Activated CD4-positive, alpha-beta memory T cell treated with anti-CD3 and anti-CD28 coated beads for 36 hours (primary cell): ENCODE data around the gene CLMP. TPM values are rescaled to one million over a fixed set of nuclear protein-coding genes. Genes with fewer than 3 reads are reported as not detected.

Source experiments
- CTCF ChIA-PET: fragments of 350-600 bp; sonication (Branson Sonifier 250); formaldehyde crosslinking; loops from one replicate; lab custom pipeline; 2021; ENCODE audit warnings: antibody characterized with exemption, inconsistent platforms; lab: Charles Lee
- POLR2A ChIA-PET: fragments of 350-600 bp; sonication (Branson Sonifier 250); formaldehyde crosslinking; loops from one replicate; lab custom pipeline; 2021; ENCODE audit warnings: antibody characterized with exemption; lab: Charles Lee
- DNase-seq: peaks from one replicate; pipeline ENCODE4 v3.0.0-alpha.2; 2020
- H3K27ac Mint-ChIP-seq: one replicate; pipeline ENCODE4 v1.8.0; 2021; ENCODE audit warnings: mixed read lengths
- H3K27me3 Mint-ChIP-seq: one replicate; pipeline ENCODE4 v1.8.0; 2021; ENCODE audit warnings: mixed read lengths
- H3K36me3 Mint-ChIP-seq: one replicate; pipeline ENCODE4 v1.8.0; 2021; ENCODE audit warnings: mixed read lengths
- H3K4me1 Mint-ChIP-seq: one replicate; pipeline ENCODE4 v1.8.0; 2021; ENCODE audit warnings: low read depth, mixed read lengths
- H3K4me3 Mint-ChIP-seq: one replicate; pipeline ENCODE4 v1.8.0; 2021; ENCODE audit warnings: mild to moderate bottlenecking, mixed read lengths
- H3K9me3 Mint-ChIP-seq: one replicate; pipeline ENCODE4 v1.8.0; 2021; ENCODE audit warnings: mixed read lengths
- intact Hi-C: fragments of 100-400 bp; cut with micrococcal nuclease; formaldehyde crosslinking; loops from one replicate; pipeline ENCODE4 v1.15.1; 2023
- total RNA-seq, 2 experiments: library from RNA; stranded (reverse); gene quantifications; one replicate each; pipeline ENCODE4 v1.2.3, GENCODE V29; 2021

Gene CLMP
- total RNA-seq, 2 experiments from 2014 or later = 0.31 to 0.44 TPM

DNA sequence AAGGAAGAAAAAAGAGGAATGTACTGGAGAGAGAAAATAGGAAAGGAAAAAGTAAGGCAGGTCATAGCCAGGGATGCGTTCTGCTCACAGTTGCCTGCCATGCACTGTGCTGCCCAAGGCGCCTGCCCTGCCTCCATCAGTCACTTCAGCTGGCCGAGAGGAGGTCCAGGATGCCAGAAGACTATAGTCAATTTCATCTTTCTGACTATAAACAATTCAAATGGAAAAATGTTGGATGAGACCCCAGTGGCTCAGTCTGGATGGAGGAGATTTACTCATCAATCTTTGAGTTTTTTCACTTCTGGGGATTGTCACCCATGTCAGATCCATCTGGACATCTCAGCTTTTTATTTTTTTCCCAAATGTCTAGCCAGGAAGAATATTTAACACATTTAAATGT lies 36.7 kb upstream of the CLMP start:
- Mint-ChIP-seq H3K36me3 (no peaks in the 10 kb centered on the region), H3K4me1 (peaks cover 15% of the 10 kb centered on the region), H3K27me3 (peaks cover 2% of the 10 kb centered on the region), H3K27ac (no peak overlapping the region), H3K4me3 (no peak overlapping the region), H3K9me3 (no peaks in the 10 kb centered on the region)
- intact Hi-C loops = no loop called here
- ChIA-PET CTCF (interaction anchor here (0.7 to 2.2 kb wide), 4 partner anchors 11 to 368 kb away, joined by 3 to 15 read pairs (median 7); no protein-coding TSS in a partner anchor), POLR2A (no interaction called here)
- no peak for DNase-seq

DNA sequence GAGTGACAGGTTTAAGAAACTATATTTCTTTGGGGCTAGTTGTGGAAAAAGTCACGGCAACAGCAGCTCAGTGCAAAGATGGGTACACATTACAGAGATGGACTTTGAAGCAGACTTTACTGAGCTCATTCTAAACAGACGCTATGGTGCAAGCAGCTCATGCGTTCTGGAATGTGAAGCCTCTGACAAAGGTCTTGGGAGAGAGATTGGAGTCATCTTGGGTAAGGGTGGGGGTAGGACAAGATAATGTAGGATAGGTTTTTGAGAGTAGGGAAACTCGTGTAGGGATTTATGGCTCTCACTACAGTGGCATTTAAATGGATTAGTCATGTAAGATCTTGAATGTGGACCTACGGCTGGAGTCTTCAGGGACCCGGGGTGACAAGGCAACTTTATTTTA lies 36.2 kb upstream of the CLMP start:
- intact Hi-C loops = no loop called here
- H3K4me1 Mint-ChIP-seq = peaks cover 15% of the 10 kb centered on the region
- peaks cover 3% of the 10 kb centered on the region for H3K27me3 Mint-ChIP-seq
- no peak overlapping the region for H3K4me3 Mint-ChIP-seq
- ChIA-PET CTCF (interaction anchor here (0.8 to 1.9 kb wide), 2 partner anchors 16 to 45 kb away, joined by 3 to 11 read pairs; no protein-coding TSS in a partner anchor), POLR2A (no interaction called here)
- no peaks in the 10 kb centered on the region for H3K36me3 Mint-ChIP-seq
- no peak for DNase-seq
- H3K9me3 Mint-ChIP-seq = no peaks in the 10 kb centered on the region
- H3K27ac Mint-ChIP-seq = no peak overlapping the region

DNA sequence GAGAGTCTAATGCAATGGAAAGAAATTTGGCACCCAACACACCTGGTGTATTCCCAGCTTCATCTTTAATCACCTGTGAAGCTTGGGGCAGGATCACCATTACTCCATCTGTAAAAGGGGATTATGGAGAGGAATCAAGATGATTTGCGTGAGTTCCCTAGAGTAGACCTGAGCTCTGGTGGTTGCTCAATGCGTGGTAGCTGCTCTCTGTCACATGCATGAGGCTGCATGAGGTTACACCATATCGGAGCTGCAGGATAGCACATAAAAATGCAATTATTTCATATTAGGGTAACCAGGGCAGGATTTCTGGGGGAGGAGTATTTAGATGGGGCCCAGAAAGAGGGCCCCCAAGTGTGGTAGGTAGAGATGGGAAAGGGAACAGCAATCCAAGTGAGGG lies 35.3 kb upstream of the CLMP start:
- Mint-ChIP-seq H3K27me3 (peaks cover 7% of the 10 kb centered on the region), H3K4me3 (no peak overlapping the region), H3K4me1 (peaks cover 15% of the 10 kb centered on the region), H3K9me3 (no peaks in the 10 kb centered on the region), H3K27ac (no peak overlapping the region), H3K36me3 (no peaks in the 10 kb centered on the region)
- ChIA-PET POLR2A (no interaction called here), CTCF (interaction anchor here (0.8 to 1.9 kb wide), 3 partner anchors 17 to 46 kb away, joined by 3 to 11 read pairs (median 4); no protein-coding TSS in a partner anchor)
- intact Hi-C loops = no loop called here
- DNase-seq = no peak

DNA sequence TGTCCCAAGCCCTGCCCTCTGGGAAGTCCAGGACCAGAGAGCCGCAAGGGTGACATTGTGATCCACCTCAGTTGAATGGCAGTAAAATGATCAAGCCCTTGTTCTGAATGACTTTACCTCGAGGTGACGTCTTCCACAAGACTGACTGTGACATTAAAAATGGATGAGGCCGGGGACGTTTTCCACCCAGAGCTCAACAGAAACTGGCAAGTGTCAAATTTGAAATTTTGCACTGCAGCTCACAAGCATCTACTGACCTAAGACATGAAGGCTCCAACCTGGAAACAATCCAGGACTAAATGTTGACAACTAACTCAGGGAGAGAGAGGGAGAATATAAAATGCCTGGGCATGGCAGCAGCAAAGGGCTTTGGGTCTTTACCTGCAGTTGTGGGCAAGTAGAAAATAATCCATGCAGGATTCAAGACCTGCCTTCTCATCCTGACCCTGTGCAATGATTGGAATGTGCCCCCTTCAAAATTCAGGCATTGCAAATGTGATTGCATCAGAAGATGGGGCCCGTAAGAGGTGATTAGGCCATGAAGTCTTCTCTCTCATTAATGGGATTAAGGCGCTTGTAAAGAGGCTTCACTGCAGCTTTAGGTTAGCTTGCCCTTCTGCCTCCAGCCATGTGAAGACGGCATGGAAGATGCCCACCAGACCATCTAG lies 33.6 kb upstream of the CLMP start:
- Mint-ChIP-seq H3K27me3 (peaks cover 7% of the 10 kb centered on the region), H3K4me1 (peaks cover 11% of the 10 kb centered on the region), H3K9me3 (no peaks in the 10 kb centered on the region), H3K36me3 (no peaks in the 10 kb centered on the region), H3K27ac (no peak overlapping the region), H3K4me3 (no peak overlapping the region)
- intact Hi-C loops = no loop called here
- ChIA-PET CTCF (interaction anchor here (0.6 to 1.4 kb wide), 3 partner anchors 19 to 118 kb away, joined by 3 read pairs; no protein-coding TSS in a partner anchor), POLR2A (no interaction called here)
- no peak for DNase-seq

DNA sequence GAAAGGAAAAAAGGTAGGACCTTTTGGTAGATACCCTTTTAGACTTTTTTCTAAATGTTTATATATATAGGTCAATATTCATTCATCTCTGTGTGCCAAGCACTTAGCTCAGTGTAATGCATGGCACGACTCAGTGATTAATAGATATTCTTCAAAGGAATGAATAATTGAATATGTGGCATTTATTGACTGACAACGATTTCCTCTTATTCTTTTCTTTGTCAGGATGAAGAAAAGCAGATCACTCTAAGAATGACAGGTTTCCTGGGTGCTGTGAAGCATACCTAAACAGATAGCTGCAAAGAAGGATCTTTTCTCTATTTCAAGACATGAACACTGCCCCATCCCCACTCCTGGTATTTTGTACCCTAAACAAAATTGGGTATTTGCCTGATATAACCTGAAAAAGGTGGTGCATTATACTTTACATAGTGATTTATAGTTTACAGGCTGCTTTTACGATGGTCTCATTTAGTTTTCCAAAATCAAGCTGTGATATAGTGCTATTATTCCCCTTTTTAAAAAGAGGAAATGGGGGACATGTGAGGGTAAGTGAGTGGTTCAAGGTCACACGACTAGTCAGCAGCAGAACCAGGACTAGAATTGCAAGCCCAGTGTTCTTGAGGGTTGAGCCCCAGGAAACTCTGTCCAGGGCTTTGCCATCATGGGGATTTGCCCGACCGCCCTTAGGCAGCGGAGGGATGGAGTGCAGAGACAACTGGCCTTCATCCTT lies 32.9 kb upstream of the CLMP start:
- no peak overlapping the region for H3K4me3 Mint-ChIP-seq
- CTCF ChIA-PET = interaction anchor here (0.6 to 1.4 kb wide), 3 partner anchors 19 to 117 kb away, joined by 3 read pairs; no protein-coding TSS in a partner anchor
- no peaks in the 10 kb centered on the region for H3K36me3 Mint-ChIP-seq
- no peak overlapping the region for H3K27ac Mint-ChIP-seq
- POLR2A ChIA-PET = no interaction called here
- no peaks in the 10 kb centered on the region for H3K9me3 Mint-ChIP-seq
- intact Hi-C loops = no loop called here
- no peak for DNase-seq
- peaks cover 4% of the 10 kb centered on the region for H3K4me1 Mint-ChIP-seq
- peaks cover 8% of the 10 kb centered on the region for H3K27me3 Mint-ChIP-seq

DNA sequence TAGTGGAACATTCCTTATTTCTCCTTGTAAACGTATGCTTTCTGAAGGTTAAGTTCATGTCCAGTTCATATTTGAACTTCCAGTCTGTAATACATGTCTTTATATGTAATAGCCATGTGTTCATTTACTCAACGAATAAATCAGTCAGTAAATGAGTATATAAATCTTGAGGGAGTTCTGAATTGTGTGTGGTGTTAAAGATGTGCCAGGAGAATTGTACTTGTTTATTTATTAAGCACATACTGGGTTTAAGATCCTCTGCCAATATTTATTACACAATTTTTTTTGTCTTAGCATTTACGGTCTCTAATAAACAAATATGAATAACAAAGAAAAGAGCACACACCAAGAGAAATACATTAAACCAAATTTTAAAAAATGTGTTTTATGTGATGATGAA lies 26.5 kb upstream of the CLMP start:
- no peak overlapping the region for H3K4me3 Mint-ChIP-seq
- CTCF ChIA-PET = no interaction called here
- intact Hi-C loops = no loop called here
- no peak for DNase-seq
- peaks cover 10% of the 10 kb centered on the region for H3K9me3 Mint-ChIP-seq
- no peaks in the 10 kb centered on the region for H3K4me1 Mint-ChIP-seq
- no peak overlapping the region for H3K27ac Mint-ChIP-seq
- H3K36me3 Mint-ChIP-seq = no peaks in the 10 kb centered on the region
- POLR2A ChIA-PET = no interaction called here
- H3K27me3 Mint-ChIP-seq = peaks cover 12% of the 10 kb centered on the region

DNA sequence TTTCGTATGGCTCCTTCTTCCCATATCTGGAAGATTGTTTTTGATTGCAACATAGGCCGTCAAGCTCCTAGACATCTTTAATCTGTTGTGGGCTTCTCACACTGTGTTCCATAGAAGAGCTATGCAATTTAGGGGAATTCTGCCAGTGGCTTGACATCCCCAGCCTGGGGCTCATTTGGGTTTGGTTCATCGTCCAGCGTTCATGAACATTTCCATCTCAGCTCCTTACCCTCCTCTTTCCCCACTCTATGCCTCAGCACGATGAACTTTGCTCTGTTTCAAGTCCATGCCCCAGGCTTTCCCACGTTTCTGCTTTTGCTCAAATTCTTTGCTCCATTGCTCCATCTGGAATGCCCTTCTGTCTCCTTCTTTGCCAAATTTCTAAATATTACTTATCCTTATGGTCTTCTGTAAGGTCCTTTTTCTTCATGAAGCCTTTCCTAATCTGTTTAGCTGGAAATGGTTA lies 26.1 kb upstream of the CLMP start:
- H3K27me3 Mint-ChIP-seq = peaks cover 10% of the 10 kb centered on the region
- POLR2A ChIA-PET = no interaction called here
- CTCF ChIA-PET = interaction anchor here (1.1 to 2.9 kb wide), 2 partner anchors 11 to 26 kb away, joined by 3 to 9 read pairs; no protein-coding TSS in a partner anchor
- H3K9me3 Mint-ChIP-seq = peaks cover 10% of the 10 kb centered on the region
- no peak for DNase-seq
- intact Hi-C loops = no loop called here
- no peaks in the 10 kb centered on the region for H3K4me1 Mint-ChIP-seq
- H3K4me3 Mint-ChIP-seq = no peak overlapping the region
- H3K27ac Mint-ChIP-seq = no peak overlapping the region
- no peaks in the 10 kb centered on the region for H3K36me3 Mint-ChIP-seq

DNA sequence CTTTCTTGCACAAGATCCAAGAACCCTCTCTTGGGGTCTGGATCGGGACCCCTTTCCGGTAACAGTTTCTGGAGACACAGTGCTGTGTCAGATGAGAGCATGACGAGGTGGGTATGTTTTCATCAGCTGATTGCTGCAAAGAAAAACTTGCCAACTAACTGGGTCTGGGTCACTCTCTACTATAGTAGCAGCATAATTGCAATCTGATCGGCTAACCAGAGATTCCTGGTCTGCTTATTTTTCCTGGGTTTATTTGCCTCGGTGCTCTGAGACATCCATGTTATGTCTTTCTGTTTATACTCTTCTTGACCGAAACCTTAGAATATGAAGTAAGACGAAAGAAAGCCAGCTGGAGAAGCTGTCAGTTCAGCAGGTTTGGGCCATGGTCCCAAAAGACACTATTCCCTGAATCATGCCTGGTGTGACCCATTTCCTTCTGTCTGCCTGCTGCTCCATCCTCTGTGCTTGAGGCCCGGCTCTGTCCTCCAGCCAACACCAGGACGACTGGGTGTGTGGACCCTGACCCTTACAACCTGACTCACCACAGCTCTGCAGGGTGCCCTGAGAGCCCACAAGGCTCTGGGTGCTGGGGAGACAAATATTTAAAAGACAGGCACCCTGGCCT lies 24.1 kb upstream of the CLMP start:
- Mint-ChIP-seq H3K4me3 (no peak overlapping the region), H3K36me3 (no peaks in the 10 kb centered on the region), H3K9me3 (peaks cover 10% of the 10 kb centered on the region), H3K27ac (no peak overlapping the region), H3K4me1 (no peaks in the 10 kb centered on the region), H3K27me3 (peaks cover 8% of the 10 kb centered on the region)
- ChIA-PET POLR2A (interaction anchor here (0.7 kb wide), 1 partner anchor 28 kb away, joined by 3 read pairs; no protein-coding TSS in a partner anchor), CTCF (interaction anchor here (2.9 kb wide), 1 partner anchor 28 kb away, joined by 9 read pairs; no protein-coding TSS in a partner anchor)
- DNase-seq = no peak
- intact Hi-C loops = no loop called here

DNA sequence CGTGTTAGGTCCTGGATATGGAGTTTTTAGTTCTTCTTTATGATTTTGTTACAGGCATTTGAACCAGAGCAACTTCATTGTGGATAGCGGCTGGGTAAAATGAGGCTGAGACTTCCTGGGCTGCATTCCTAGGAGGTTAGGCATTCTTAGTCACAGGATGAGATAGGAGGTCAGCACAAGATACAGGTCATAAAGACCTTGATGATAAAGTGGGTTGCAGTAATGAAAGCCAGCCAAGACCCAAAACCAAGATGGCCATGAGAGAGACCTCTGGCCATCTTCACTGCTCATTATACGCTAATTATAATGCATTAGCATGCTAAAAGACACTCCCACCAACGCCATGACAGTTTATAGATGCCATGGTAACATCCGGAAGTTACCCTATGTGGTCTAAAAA lies 23.4 kb upstream of the CLMP start:
- Mint-ChIP-seq H3K9me3 (peaks cover 10% of the 10 kb centered on the region), H3K4me3 (no peak overlapping the region), H3K4me1 (no peaks in the 10 kb centered on the region), H3K27ac (no peak overlapping the region), H3K27me3 (peaks cover 11% of the 10 kb centered on the region), H3K36me3 (no peaks in the 10 kb centered on the region)
- ChIA-PET POLR2A (no interaction called here), CTCF (interaction anchor here (2.9 kb wide), 1 partner anchor 29 kb away, joined by 9 read pairs; no protein-coding TSS in a partner anchor)
- no peak for DNase-seq
- intact Hi-C loops = no loop called here

DNA sequence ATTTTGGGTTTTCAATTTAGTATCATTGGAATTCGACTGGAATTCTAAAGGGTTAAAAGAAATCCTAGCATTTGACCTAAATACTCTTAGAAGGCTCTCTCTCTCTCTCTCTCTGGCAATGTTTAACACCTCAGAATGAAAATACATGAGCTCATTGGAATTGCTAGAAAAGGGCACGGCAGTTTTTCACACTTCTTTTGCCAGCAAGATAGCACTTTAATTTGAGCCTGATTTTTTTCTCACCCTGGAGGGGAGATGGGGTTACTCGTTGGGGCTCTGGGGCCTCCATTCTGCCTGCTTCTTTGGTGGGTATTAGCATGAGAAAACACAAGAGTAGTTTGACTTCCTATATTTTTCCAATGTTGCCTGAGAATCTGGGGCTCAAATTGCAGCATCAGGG lies 22.8 kb upstream of the CLMP start:
- H3K36me3 Mint-ChIP-seq = no peaks in the 10 kb centered on the region
- no peak for DNase-seq
- intact Hi-C loops = no loop called here
- no peak overlapping the region for H3K4me3 Mint-ChIP-seq
- no peaks in the 10 kb centered on the region for H3K4me1 Mint-ChIP-seq
- H3K27me3 Mint-ChIP-seq = peaks cover 14% of the 10 kb centered on the region
- POLR2A ChIA-PET = no interaction called here
- H3K9me3 Mint-ChIP-seq = peaks cover 10% of the 10 kb centered on the region
- no peak overlapping the region for H3K27ac Mint-ChIP-seq
- CTCF ChIA-PET = no interaction called here

DNA sequence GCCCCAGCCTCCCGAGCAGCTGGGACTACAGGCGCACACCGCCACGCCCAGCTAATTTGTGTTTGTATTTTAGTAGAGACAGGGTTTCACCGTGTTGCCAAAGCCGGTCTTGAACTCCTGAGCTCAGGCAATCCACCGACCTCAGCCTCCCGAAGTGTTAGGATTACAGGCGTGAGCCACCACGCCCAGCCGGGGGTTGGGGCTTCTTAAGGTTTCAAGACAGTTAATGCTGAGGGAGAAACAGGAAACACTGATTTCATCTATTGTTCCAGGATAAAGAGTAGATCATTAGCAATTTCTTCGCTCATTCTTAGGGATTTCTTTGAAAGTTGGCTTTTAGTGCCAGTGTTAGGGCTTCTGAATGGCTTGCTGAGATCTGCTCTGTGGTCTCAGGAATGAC lies 21.2 kb upstream of the CLMP start:
- POLR2A ChIA-PET = no interaction called here
- H3K27me3 Mint-ChIP-seq = peaks cover 22% of the 10 kb centered on the region
- H3K36me3 Mint-ChIP-seq = no peaks in the 10 kb centered on the region
- no peaks in the 10 kb centered on the region for H3K9me3 Mint-ChIP-seq
- no peak overlapping the region for H3K27ac Mint-ChIP-seq
- H3K4me3 Mint-ChIP-seq = no peak overlapping the region
- no peaks in the 10 kb centered on the region for H3K4me1 Mint-ChIP-seq
- CTCF ChIA-PET = interaction anchor here (0.7 kb wide), 1 partner anchor 414 kb away, joined by 3 read pairs; no protein-coding TSS in a partner anchor
- intact Hi-C loops = no loop called here
- DNase-seq = no peak

DNA sequence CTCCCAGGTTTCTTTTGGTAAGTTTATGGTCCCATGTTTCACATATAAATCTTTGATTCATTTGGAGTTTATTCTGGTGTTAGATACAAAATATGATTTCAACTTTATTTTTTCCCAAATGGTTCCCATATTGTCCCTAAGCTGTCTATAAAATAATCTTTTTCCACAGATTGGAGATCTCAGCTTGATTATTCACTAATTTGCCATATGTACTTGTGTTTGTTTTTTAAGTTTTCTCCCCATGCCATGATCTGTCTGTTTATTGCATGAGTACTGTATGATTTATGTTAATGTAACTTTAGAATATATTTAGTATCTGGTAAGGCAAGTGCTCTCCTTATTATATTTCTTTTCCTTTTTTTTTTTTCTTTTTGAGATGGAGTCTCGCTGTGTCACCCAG lies 19.9 kb upstream of the CLMP start:
- Mint-ChIP-seq H3K27ac (no peak overlapping the region), H3K4me3 (no peak overlapping the region), H3K36me3 (no peaks in the 10 kb centered on the region), H3K27me3 (peaks cover 24% of the 10 kb centered on the region), H3K9me3 (no peaks in the 10 kb centered on the region), H3K4me1 (no peaks in the 10 kb centered on the region)
- intact Hi-C loops = no loop called here
- ChIA-PET CTCF (no interaction called here), POLR2A (no interaction called here)
- DNase-seq = no peak
